ENCODE results near the gene OVCH2. TPM values are rescaled to one million over a fixed set of nuclear protein-coding genes. Genes with fewer than 3 reads are reported as not detected.

OVCH2 gene
- total and polyA plus RNA-seq, 11 donors = not detected

GRCh38 chr11:7672276-7672959 lies 33.9 kb downstream of the OVCH2 start:
- H3K4me3 ChIP-seq = peak overlapping the region in 6 of 12 donors; percentile 48 to 72 (median 60)
- WGBS, 4 donors = 87 to 96% (median 90%) methylated on average over 13 to 16 of the region's 16 CpGs
- intact Hi-C loops (cut with DNase I) = no loop called here
- DNase-seq (no peak), ATAC-seq (peak in 1 of 4 donors; percentile 8)
- TF ChIP-seq CTCF (IDR thresholded peaks at IDR 0.05) (no peak), POLR2A (IDR thresholded peaks at IDR 0.05) (no peak)
- H3K9me3 ChIP-seq = no peaks in the 10 kb centered on the region
- no peak overlapping the region for H3K27ac ChIP-seq
- H3K36me3 ChIP-seq = peaks cover 0 to 12% (median 0%) of the 10 kb centered on the region in 9 donors
- H3K4me1 ChIP-seq = peaks cover 0 to 22% (median 10%) of the 10 kb centered on the region in 12 donors
- H3K27me3 ChIP-seq = peaks cover 0 to 33% (median 20%) of the 10 kb centered on the region in 9 donors

- peaks cover 0 to 33% (median 20%) of the 10 kb centered on the region in 9 donors for H3K27me3 ChIP-seq
- H3K9me3 ChIP-seq = no peaks in the 10 kb centered on the region
- H3K4me3 ChIP-seq = no peak overlapping the region
- ATAC-seq (no peak), DNase-seq (no peak)
- peaks cover 0 to 20% (median 5%) of the 10 kb centered on the region in 9 donors for H3K36me3 ChIP-seq
- H3K27ac ChIP-seq = no peak overlapping the region
- 90 to 91% (median 91%) methylated on average over 10 of the region's 10 CpGs for WGBS, 4 donors
- peaks cover 0 to 22% (median 10%) of the 10 kb centered on the region in 12 donors for H3K4me1 ChIP-seq
- TF ChIP-seq POLR2A (IDR thresholded peaks at IDR 0.05) = no peak
- no peak for TF ChIP-seq CTCF (IDR thresholded peaks at IDR 0.05)
- intact Hi-C loops (cut with DNase I) = no loop called here
Measured at GRCh38 chr11:7671347-7672215, 34.7 kb downstream of the OVCH2 start.

GRCh38 chr11:7670641-7671040 lies 35.6 kb downstream of the OVCH2 start:
- Histone ChIP-seq H3K9me3 (no peaks in the 10 kb centered on the region), H3K4me3 (no peak overlapping the region), H3K4me1 (peaks cover 0 to 25% (median 12%) of the 10 kb centered on the region in 12 donors), H3K36me3 (peaks cover 0 to 21% (median 7%) of the 10 kb centered on the region in 9 donors), H3K27ac (no peak overlapping the region), H3K27me3 (peaks cover 0 to 33% (median 20%) of the 10 kb centered on the region in 9 donors)
- TF ChIP-seq POLR2A (IDR thresholded peaks at IDR 0.05) (no peak), CTCF (IDR thresholded peaks at IDR 0.05) (no peak)
- 68 to 88% (median 75%) methylated on average over 4 of the region's 4 CpGs for WGBS, 4 donors
- DNase-seq (no peak), ATAC-seq (no peak)
- intact Hi-C loops (cut with DNase I) = no loop called here

GRCh38 chr11:7668911-7669310 lies 37.4 kb downstream of the OVCH2 start:
- TF ChIP-seq POLR2A (IDR thresholded peaks at IDR 0.05) (no peak), CTCF (IDR thresholded peaks at IDR 0.05) (no peak)
- DNase-seq = no peak
- H3K27me3 ChIP-seq = peaks cover 0 to 26% (median 13%) of the 10 kb centered on the region in 9 donors
- H3K36me3 ChIP-seq = peaks cover 0 to 27% (median 7%) of the 10 kb centered on the region in 9 donors
- no peaks in the 10 kb centered on the region for H3K9me3 ChIP-seq
- no peak for ATAC-seq
- 68 to 71% (median 70%) methylated on average over 5 of the region's 5 CpGs for WGBS, 4 donors
- H3K27ac ChIP-seq = no peak overlapping the region
- H3K4me3 ChIP-seq = no peak overlapping the region
- H3K4me1 ChIP-seq = peaks cover 0 to 20% (median 10%) of the 10 kb centered on the region in 12 donors
- intact Hi-C loops (cut with DNase I) = loop anchor here in 5 of 10 donors (5.0 kb wide), 2 partner anchors 97 to 157 kb away; partner anchors contain the start of gene PPFIBP2 (in 2 of the 5)
